Gastroesophageal sphincter (tissue), 3 donors: ENCODE data around the gene MBOAT1.

Source experiments
- EP300 ChIP-seq: sonication (generic); formaldehyde crosslinking; IDR thresholded peaks from one replicate; pipeline ENCODE4 v1.6.1; 2017; ENCODE audit warnings: antibody characterized with exemption, mild to moderate bottlenecking
- POLR2A ChIP-seq, 2 donors: fragments of 450-650 bp; IDR thresholded peaks; one replicate each; pipeline ENCODE4 v1.6.1; 2017; ENCODE audit warnings: antibody characterized with exemption in 2 of 2, mild to moderate bottlenecking in 2 of 2, moderate library complexity in 1 of 2
- POLR2AphosphoS5 ChIP-seq: sonication (generic); formaldehyde crosslinking; IDR thresholded peaks from one replicate; pipeline ENCODE4 v1.6.1; 2017; ENCODE audit warnings: antibody characterized with exemption
- TF ChIP-seq, protein P1 (sequence below), 4 experiments: fragments of 200-600 bp in 2 of 4; fragments of 450-650 bp in 2 of 4; sonication (generic) in 1 of 4; IDR thresholded peaks; one replicate each; pipeline ENCODE4 v1.5.1; 2017 to 2019; ENCODE audit warnings: antibody characterized with exemption in 4 of 4, mild to moderate bottlenecking in 2 of 4, moderate library complexity in 2 of 4

- TF ChIP-seq, protein P1, sequence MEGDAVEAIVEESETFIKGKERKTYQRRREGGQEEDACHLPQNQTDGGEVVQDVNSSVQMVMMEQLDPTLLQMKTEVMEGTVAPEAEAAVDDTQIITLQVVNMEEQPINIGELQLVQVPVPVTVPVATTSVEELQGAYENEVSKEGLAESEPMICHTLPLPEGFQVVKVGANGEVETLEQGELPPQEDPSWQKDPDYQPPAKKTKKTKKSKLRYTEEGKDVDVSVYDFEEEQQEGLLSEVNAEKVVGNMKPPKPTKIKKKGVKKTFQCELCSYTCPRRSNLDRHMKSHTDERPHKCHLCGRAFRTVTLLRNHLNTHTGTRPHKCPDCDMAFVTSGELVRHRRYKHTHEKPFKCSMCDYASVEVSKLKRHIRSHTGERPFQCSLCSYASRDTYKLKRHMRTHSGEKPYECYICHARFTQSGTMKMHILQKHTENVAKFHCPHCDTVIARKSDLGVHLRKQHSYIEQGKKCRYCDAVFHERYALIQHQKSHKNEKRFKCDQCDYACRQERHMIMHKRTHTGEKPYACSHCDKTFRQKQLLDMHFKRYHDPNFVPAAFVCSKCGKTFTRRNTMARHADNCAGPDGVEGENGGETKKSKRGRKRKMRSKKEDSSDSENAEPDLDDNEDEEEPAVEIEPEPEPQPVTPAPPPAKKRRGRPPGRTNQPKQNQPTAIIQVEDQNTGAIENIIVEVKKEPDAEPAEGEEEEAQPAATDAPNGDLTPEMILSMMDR (IDR thresholded peaks at IDR 0.05) = no peak
- TF ChIP-seq EP300 = no peak
- no peak for TF ChIP-seq POLR2AphosphoS5
- no peak for TF ChIP-seq POLR2A (IDR thresholded peaks at IDR 0.05)
Measured at GRCh38 chr6:20068421-20068988, 143.8 kb downstream of the MBOAT1 start.
